Activated CD8-positive, alpha-beta T cell treated with anti-CD3 and anti-CD28 coated beads for 36 hours (primary cell): ENCODE data around the gene STT3B. TPM values are rescaled to one million over a fixed set of nuclear protein-coding genes. Genes with fewer than 3 reads are reported as not detected.
A peak's percentile ranks its signal among the peaks of the same experiment; 100 is the strongest.

Experiments used
- ATAC-seq: fragments of 200-7000 bp; cut with Tn5 transposase; one replicate; pipeline ENCODE4 v1.10.0; 2021; ENCODE audit warnings: mild to moderate bottlenecking, moderate library complexity
- CTCF ChIA-PET: fragments of 350-600 bp; sonication (Branson Sonifier 250); formaldehyde crosslinking; loops from one replicate; lab custom pipeline; 2021; ENCODE audit warnings: antibody characterized with exemption; lab: Charles Lee
- POLR2A ChIA-PET: fragments of 350-600 bp; sonication (Branson Sonifier 250); formaldehyde crosslinking; loops from one replicate; lab custom pipeline; 2021; ENCODE audit warnings: antibody characterized with exemption; lab: Charles Lee
- DNase-seq: peaks from one replicate; pipeline ENCODE4 v3.0.0-alpha.2; 2020
- H3K27ac Mint-ChIP-seq: one replicate; pipeline ENCODE4 v1.8.0; 2021; ENCODE audit warnings: mild to moderate bottlenecking, mixed read lengths
- H3K27me3 Mint-ChIP-seq: one replicate; pipeline ENCODE4 v1.8.0; 2021; ENCODE audit warnings: mixed read lengths
- H3K36me3 Mint-ChIP-seq: one replicate; pipeline ENCODE4 v1.8.0; 2021; ENCODE audit warnings: low read depth, mixed read lengths
- H3K4me1 Mint-ChIP-seq: one replicate; pipeline ENCODE4 v1.8.0; 2021; ENCODE audit warnings: low read depth, mixed read lengths
- H3K4me3 Mint-ChIP-seq: one replicate; pipeline ENCODE4 v1.8.0; 2021; ENCODE audit warnings: mild to moderate bottlenecking, moderate library complexity, mixed read lengths
- H3K9me3 Mint-ChIP-seq: one replicate; pipeline ENCODE4 v1.8.0; 2021; ENCODE audit warnings: mixed read lengths
- intact Hi-C: fragments of 100-400 bp; cut with micrococcal nuclease; formaldehyde crosslinking; loops from one replicate; pipeline ENCODE4 v1.10.0; 2022
- total RNA-seq, 2 experiments: library from RNA; stranded (reverse); gene quantifications; one replicate each; pipeline ENCODE4 v1.2.3, GENCODE V29; 2021
- TF ChIP-seq, protein P1 (sequence below): fragments of 200-600 bp; IDR thresholded peaks from one replicate; pipeline ENCODE4 v1.8.0; 2022; ENCODE audit warnings: antibody characterized with exemption, mild to moderate bottlenecking

STT3B gene
- total RNA-seq, 2 experiments from 2014 or later = 92.8 to 103 TPM

DNA sequence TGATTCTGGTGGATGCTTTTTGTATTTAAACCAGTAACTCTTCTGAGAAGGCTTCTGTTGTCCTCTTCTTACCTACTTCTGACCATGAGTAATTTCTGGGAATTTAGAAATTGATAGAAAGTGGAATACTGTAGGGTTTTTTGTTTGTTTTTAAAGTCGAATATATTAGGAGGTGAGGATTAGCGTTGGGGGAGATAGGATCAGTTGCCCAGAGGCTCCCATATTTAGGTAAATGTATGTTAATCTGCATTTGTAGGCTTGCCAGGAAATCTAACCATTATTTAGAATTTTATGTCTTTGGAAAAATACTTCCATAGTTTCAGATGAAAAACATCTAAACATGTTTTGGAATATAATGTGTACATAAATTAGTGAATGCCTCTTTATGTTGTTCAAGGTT is 6.1 kb downstream of the STT3B start:
- peaks cover 39% of the 10 kb centered on the region for H3K36me3 Mint-ChIP-seq
- ATAC-seq = no peak
- no peaks in the 10 kb centered on the region for H3K27me3 Mint-ChIP-seq
- intact Hi-C loops = loop anchor here (10.0 kb wide), 2 partner anchors 226 to 324 kb away; no protein-coding TSS in a partner anchor
- no peak overlapping the region for H3K4me3 Mint-ChIP-seq
- TF ChIP-seq, protein P1, sequence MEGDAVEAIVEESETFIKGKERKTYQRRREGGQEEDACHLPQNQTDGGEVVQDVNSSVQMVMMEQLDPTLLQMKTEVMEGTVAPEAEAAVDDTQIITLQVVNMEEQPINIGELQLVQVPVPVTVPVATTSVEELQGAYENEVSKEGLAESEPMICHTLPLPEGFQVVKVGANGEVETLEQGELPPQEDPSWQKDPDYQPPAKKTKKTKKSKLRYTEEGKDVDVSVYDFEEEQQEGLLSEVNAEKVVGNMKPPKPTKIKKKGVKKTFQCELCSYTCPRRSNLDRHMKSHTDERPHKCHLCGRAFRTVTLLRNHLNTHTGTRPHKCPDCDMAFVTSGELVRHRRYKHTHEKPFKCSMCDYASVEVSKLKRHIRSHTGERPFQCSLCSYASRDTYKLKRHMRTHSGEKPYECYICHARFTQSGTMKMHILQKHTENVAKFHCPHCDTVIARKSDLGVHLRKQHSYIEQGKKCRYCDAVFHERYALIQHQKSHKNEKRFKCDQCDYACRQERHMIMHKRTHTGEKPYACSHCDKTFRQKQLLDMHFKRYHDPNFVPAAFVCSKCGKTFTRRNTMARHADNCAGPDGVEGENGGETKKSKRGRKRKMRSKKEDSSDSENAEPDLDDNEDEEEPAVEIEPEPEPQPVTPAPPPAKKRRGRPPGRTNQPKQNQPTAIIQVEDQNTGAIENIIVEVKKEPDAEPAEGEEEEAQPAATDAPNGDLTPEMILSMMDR = no peak
- H3K27ac Mint-ChIP-seq = peak overlapping the region; percentile 3
- H3K9me3 Mint-ChIP-seq = no peaks in the 10 kb centered on the region
- H3K4me1 Mint-ChIP-seq = peaks cover 71% of the 10 kb centered on the region
- DNase-seq = no peak
- CTCF ChIA-PET = no interaction called here
- POLR2A ChIA-PET = no interaction called here

DNA sequence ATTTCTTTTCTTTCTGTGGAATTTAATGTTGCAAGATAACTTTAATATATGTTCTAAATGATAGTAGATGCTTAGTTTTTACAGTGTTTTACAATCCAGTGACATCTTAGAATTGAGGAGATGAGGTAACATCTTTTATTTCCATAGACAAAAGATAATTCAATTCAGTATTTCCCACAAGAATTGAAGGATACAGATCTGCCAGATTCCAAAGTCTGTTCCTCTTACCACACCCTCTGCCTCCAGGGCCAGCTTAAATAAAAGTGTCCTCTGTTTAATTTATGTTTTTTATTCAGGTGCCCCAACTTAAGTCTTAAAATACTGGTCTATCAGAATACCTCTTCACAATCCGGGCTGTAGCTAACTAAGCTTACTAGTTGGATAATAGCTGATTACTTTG is 6.5 kb downstream of the STT3B start:
- H3K4me3 Mint-ChIP-seq = no peak overlapping the region
- CTCF ChIA-PET = interaction anchor here (1.0 to 1.1 kb wide), 3 partner anchors 12 to 154 kb away, joined by 3 to 4 read pairs (median 3); no protein-coding TSS in a partner anchor
- no peaks in the 10 kb centered on the region for H3K27me3 Mint-ChIP-seq

DNA sequence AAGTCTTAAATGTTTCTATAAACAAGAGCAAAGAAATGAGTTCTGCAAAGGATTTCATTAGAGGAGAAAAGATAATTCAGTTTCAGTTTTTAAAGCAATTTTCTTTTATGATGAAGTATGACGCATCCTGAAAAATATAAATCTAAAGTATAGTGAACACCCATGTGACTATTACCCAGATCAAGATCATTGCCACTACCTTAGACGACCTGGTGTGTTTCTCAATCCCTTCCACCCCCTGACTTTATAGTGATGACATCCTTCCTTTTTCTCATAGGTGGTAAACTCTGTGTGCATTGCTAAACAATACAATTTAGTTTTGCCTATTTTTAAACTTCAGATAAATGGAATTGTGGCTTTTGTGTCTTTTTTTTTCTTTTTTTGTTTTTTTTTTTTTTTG is 8.4 kb downstream of the STT3B start:
- peaks cover 33% of the 10 kb centered on the region for H3K36me3 Mint-ChIP-seq
- peaks cover 88% of the 10 kb centered on the region for H3K4me1 Mint-ChIP-seq
- CTCF ChIA-PET = no interaction called here
- H3K4me3 Mint-ChIP-seq = no peak overlapping the region
- peak; percentile 90 for ATAC-seq
- no peaks in the 10 kb centered on the region for H3K9me3 Mint-ChIP-seq
- TF ChIP-seq, protein P1 = no peak
- DNase-seq = no peak
- no peaks in the 10 kb centered on the region for H3K27me3 Mint-ChIP-seq
- POLR2A ChIA-PET = no interaction called here
- H3K27ac Mint-ChIP-seq = peak overlapping the region; percentile 42
- intact Hi-C loops = no loop called here

More for the DNA sequence above, 6.5 kb downstream of the STT3B start:
- ATAC-seq = no peak
- intact Hi-C loops = loop anchor here (10.0 kb wide), 2 partner anchors 226 to 324 kb away; no protein-coding TSS in a partner anchor
- Mint-ChIP-seq H3K36me3 (peaks cover 39% of the 10 kb centered on the region), H3K4me1 (peaks cover 76% of the 10 kb centered on the region), H3K9me3 (no peaks in the 10 kb centered on the region), H3K27ac (peak overlapping the region; percentile 0)
- POLR2A ChIA-PET = no interaction called here
- DNase-seq = no peak
- TF ChIP-seq, protein P1 = no peak

DNA sequence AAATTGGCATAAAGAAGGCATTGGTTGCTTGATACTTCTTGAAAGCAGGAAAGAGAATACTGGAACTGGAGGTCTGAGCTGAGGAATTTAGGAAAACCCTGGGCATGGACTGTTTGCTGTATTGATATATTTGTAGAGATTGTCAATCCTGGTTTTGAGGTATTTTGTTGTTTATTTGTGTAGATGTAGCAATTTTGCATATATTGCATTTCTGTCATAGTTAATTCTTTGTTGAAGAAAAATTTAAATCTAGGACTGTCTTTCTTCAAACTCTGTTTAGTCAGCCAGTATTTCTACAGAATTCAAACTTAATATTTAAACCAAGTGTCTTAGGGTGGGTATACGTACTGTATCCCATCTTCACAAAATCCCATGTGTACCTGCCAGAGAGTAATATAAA is 9.5 kb downstream of the STT3B start:
- CTCF ChIA-PET = no interaction called here
- H3K27me3 Mint-ChIP-seq = no peaks in the 10 kb centered on the region

DNA sequence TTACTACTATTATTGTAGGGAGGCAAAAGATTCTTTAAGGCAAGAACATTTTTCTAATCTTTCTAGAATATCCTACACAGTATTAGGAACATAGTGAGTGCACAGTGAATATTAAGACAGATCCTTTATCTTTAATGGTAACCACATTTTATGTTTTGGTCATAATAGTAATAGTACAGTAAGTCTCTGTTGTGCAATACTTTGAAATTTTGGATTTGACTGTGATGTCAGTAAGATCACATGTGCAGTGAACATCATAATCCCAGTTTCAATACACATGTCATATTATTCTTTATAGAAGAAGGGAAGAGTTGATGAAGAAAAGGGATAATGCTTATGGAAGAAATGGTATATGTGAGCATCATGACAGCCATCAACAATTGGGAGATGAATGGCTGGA is 10.7 kb downstream of the STT3B start:
- H3K36me3 Mint-ChIP-seq = peaks cover 21% of the 10 kb centered on the region
- TF ChIP-seq, protein P1 = no peak
- ChIA-PET CTCF (interaction anchor here (2.5 kb wide), 1 partner anchor 10 kb away, joined by 11 read pairs; the partner anchor contains the start of gene STT3B), POLR2A (no interaction called here)
- intact Hi-C loops = no loop called here
- no peaks in the 10 kb centered on the region for H3K27me3 Mint-ChIP-seq
- no peak overlapping the region for H3K4me3 Mint-ChIP-seq
- ATAC-seq (no peak), DNase-seq (no peak)
- peak overlapping the region; percentile 2 for H3K27ac Mint-ChIP-seq
- no peaks in the 10 kb centered on the region for H3K9me3 Mint-ChIP-seq
- H3K4me1 Mint-ChIP-seq = peaks cover 87% of the 10 kb centered on the region

More for the DNA sequence above, 9.5 kb downstream of the STT3B start:
- H3K27ac Mint-ChIP-seq = peak overlapping the region; percentile 67
- DNase-seq (no peak), ATAC-seq (no peak)
- H3K36me3 Mint-ChIP-seq = peaks cover 31% of the 10 kb centered on the region
- POLR2A ChIA-PET = no interaction called here
- peaks cover 89% of the 10 kb centered on the region for H3K4me1 Mint-ChIP-seq
- no peaks in the 10 kb centered on the region for H3K9me3 Mint-ChIP-seq
- TF ChIP-seq, protein P1 = no peak
- intact Hi-C loops = no loop called here
- no peak overlapping the region for H3K4me3 Mint-ChIP-seq
